NCI-H748 (cell line): ENCODE data around the gene RNASEH2B.

ENCODE experiments used
- DNase-seq: peaks from one replicate; lab custom pipeline; 2025; ENCODE audit not compliant: unreplicated experiment; lab: John Stamatoyannopoulos, UW

Gene RNASEH2B, protein sequence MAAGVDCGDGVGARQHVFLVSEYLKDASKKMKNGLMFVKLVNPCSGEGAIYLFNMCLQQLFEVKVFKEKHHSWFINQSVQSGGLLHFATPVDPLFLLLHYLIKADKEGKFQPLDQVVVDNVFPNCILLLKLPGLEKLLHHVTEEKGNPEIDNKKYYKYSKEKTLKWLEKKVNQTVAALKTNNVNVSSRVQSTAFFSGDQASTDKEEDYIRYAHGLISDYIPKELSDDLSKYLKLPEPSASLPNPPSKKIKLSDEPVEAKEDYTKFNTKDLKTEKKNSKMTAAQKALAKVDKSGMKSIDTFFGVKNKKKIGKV

DNA sequence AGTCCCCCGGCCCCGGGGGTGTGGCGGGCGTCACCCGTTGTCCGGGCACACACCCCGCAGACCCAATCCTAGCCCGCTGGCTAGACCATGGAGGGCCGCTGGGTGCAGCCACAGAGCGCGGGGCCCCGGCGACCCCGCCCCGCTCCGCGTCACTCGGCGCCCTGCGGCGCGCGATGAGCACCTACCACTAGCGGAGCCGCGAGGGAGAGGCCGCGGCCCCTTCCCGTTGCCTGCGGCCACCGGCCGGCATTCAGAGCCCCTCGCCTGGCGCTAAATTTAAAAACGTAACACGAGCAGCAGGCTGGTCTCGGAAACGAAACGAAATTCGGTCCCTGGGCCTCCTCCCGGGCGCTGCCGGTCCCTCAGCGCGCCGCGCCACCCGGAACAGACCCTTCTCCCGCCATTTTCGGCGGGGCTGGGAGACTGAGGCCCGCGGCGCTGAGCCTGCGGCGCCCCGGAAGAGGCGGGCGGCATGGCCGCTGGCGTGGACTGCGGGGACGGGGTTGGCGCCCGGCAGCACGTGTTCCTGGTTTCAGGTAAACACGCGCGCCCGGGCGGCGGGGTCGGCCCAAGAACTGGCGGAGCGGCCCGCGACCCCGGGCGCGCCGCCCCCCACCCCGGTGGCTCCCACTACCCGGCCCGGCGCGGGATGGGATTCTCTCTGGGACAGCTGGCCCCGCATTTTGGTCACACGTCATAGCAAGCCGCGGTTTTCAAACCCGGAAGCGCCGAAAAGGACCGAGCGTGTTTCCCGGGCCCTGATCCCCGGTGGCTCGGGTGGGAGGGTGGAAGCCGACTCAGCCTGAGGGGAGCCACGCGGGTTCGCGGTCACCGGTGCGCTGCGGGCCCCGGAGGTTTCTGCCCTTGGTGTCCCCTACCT lies at the start of gene RNASEH2B:
Gene RNASEH2B, plus strand, starts transcription at position 187 of the 880 bp plus-strand sequence. Its CDS starts 286 bp downstream, at position 473.
- DNase-seq, result peak; percentile 89

GRCh38 chr13:50864492-50864891 lies 45.1 kb upstream of the RNASEH2B start:
- no peak for DNase-seq

- DNase-seq, result no peak
Observed at GRCh38 chr13:50866817-50867636, 42.6 kb upstream of the RNASEH2B start.

- DNase-seq, result no peak
Observed at GRCh38 chr13:50867637-50867945, 42.0 kb upstream of the RNASEH2B start.

DNA sequence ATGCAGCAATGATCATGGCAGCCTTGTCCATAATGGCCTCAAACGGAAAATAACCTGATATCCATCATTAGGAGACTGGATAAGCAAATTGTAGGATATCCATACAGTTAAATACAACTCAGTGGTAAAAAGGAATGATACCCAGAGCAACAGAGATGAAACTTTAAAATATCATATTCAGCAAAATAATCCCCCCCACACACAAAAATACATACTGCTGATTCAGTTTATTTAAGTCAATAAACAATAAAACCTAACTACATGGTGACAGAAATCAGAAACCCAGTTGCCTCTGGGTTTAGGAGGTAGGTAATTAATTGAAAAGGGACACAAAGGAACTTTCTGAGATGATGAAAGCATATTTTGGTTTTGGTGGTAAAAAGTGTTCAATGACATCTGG lies 38.2 kb upstream of the RNASEH2B start:
- DNase-seq, result no peak

- peak; percentile 9 for DNase-seq
Observed at GRCh38 chr13:50873467-50873866, 36.1 kb upstream of the RNASEH2B start.

DNA sequence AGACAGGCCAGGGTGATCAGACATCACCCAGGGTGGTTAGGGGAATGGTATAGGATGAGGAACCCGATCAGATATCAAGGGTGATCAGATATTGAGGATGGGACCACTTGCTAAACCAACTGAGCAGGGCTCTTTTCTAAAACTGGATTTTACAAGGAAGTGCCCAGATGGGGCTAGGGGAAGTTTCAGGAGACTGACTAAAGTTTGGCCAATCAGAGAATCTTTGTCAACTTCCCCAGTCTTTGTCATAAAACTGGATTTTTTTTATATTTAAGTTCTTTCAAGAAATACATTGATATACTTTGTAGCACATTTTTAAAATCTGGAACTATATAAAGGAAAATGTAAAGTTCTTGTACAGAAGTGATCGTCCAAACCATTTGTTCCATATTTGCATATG lies 35.6 kb upstream of the RNASEH2B start:
- no peak for DNase-seq

GRCh38 chr13:50882816-50883435 lies 26.7 kb upstream of the RNASEH2B start:
- no peak for DNase-seq

GRCh38 chr13:50883728-50884127 lies 25.9 kb upstream of the RNASEH2B start:
- no peak for DNase-seq

GRCh38 chr13:50884265-50884664 lies 25.3 kb upstream of the RNASEH2B start:
- no peak for DNase-seq

GRCh38 chr13:50887151-50887550 lies 22.4 kb upstream of the RNASEH2B start:
- no peak for DNase-seq

GRCh38 chr13:50888362-50888761 lies 21.2 kb upstream of the RNASEH2B start:
- no peak for DNase-seq

DNA sequence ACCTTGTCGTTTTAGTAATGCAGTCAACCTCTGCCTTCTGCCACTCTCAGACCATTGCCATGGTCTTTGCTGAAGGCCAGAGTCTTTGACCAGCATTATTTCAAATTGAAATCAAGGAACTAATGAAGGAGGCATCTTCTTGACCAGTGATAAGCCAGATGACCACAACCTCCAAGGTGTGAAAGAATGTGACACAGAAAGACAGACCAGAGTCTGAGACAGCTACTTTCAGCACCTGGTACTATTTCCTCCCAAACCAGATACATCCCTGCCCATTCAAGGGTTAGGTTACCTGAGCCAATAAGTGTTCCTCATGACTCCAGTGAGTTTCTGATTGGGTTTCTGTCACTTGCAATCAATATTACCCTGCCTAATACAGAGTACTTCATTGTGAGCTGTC lies 20.3 kb upstream of the RNASEH2B start:
- DNase-seq, result no peak

DNA sequence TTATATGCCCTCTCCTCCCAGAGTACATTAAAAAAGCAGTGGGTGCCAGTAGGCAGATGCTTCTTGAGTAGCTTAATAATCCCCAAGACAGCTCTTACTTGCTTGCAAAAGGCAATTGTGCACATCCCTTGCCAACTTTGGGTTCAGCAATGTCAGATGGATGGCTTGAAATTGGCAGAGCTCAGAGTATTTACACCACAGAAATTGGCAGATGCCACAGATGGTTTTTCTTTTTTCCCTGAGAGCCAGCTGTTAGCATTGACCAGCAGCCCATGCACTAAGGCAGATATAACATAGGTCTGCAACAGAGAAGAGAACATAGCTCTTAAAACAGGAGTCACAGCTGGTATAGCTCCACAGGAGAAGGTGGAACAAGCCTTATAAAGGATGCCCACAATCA lies 18.4 kb upstream of the RNASEH2B start:
- no peak for DNase-seq

DNA sequence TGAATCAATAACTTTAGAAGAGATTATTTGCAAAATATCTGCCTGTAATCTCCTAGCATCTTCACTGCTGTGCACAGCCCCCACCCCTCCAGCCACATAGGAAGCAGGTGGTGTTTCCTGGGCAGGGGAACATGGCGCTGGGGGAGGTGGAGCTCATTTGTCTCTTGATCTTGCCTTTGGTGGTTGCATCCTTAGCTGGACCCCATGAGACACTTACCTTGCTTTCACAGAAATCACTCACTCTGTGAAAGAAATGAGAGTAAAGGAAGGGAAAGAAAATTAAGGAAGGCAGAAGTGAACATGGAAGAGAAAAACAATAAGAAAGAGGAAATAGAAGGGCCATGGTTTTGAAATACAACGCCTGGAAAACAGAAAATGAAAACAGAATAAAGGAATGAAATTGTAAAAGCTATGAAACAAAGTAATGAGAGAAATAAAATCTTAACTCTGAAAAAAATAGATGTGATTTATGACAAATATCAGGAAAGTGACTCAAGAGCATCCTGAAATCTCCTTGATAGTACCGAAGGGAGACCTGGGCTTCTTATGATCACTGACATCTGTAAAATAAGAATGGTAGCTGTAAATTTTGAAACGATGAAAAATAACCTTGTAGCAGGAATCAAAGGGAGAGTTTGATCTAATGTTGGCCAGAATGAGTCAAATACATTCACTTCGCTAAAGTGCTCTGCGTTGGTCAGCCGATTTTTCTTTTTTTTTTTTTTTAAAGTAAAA lies 17.2 kb upstream of the RNASEH2B start:
- DNase-seq, result no peak

- no peak for DNase-seq
Observed at GRCh38 chr13:50893211-50893852, 16.3 kb upstream of the RNASEH2B start.

GRCh38 chr13:50894012-50894411 lies 15.6 kb upstream of the RNASEH2B start:
- no peak for DNase-seq

DNA sequence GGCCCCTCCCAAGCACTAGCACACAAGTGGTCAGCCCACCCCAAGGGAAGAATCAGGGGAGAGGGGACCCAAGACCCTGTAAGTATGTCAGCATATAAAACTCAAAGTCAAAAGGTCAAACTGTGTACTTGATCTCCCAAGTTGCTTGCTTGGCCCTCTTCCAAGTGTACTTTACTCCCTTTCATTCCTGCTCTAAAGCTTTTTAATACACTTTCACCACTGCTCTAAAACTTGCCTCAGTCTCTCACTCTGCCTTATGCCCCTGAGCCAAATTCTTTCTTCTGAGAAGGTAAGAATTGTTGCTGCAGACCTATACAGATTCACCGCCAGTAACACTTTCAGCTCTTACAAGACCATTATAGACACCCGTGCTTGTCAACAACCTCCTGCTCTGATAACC lies 15.1 kb upstream of the RNASEH2B start:
- DNase-seq, result no peak

DNA sequence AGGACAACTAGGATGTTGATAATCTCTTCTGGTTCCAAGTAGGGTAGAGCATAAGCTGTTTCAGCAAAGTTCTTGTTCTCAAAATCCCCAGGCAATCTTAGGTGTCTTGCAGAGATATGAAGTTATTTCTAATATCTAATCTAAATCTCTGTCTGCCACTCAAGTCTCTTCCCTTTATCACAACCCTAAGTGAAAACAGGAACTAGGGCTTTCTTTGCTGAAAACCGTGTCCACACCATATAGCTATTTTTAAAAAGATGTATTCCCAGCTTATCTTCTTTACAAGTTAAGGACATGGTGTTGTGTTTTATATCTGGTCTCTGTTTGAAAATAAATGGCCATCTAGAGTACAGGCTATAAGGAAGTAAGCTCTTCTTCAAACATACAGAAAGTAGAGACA lies 11.3 kb upstream of the RNASEH2B start:
- DNase-seq, result no peak

DNA sequence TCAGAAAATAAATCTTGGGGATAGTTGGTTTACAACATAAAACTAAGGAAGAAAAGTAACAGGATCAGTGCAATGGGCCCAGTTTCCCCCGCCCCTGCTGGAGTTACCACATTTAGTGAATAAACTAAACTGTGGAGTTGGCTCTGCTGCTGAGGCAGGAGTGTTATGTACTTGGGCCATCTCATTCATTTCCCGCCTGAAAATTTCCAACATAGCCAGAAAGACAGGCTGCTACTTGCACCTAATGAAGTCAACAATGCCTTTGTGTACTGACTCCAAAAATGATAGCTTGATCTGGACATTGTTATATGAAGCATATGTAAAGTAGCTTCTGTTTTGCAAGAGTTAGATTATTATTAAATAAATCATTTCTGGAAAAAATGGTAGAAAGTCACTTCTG lies 7.9 kb upstream of the RNASEH2B start:
- DNase-seq, result no peak
